ENCODE data around the gene KRT25.
"Not testable (repeated sequence)": the region's sequence is repeated elsewhere in the genome, so short reads cannot be mapped to it uniquely, and the experiment has no call there.

The KRT25 gene

DNA sequence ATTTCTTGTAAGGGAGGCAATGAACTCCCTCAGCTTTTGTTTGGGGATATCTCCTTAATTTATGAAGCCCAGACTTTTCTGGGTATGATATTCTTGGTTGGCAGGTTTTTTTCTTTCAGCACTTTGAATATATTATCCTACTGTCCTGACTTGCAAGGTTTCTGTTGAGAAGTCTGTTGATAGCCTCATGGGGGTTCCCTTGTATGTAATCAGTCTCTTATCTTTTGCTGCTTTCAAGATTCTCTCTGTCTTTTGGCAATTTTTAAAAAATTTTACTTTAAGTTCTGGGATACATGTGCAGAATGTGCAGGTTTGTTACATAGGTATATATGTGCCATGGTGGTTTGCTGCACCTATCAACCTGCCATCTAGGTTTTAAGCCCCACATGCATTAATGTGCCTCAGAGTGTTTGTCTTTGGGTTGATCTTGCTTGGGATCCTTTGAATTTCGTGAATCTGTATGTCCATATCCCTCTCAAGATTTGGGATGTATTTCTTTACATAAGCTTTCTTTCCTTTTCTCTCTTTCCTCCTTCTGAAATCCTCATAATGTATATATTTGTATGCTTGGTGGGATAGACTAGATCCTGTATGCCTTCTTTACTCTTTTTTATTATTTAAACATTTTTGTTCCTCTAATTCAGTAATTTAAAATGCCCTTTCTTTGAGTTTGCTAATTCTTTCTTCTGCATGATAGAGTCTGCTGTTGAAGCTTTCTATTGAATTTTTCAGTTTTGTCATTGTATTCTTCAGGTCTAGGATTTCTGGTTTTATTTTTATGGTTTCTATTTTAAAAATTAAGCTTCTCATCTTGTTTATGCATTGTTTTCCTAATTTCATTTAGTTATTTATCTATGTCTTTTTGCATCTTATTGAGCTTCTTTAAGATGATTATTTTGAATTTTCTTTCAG lies 5.2 kb upstream of the KRT25 start:
- FAIRE-seq (no peak), DNase-seq (ENCODE audit: insufficient read length, low spot score) (no peak)

DNA sequence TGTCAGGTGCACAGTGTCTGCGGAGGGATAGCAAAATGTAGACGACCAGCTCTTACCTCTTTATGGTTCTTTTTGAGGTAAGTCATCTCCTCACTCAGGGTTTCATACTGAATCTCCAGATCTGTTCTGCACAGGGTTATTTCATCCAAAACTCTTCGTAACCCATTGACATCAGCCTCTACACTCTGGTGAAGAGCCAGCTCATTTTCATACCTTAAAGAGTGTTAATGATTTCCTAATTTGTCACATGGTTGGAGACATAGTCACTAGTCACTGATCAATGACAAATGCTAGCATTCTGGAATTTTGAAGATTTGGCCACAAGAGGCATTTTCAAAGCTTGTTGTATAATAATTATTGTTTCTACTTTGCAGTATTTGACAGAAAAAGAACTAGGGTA lies 1.3 kb downstream of the KRT25 start:
- DNase-seq (ENCODE audit: insufficient read length, low spot score) = no peak
- no peak for FAIRE-seq

DNA sequence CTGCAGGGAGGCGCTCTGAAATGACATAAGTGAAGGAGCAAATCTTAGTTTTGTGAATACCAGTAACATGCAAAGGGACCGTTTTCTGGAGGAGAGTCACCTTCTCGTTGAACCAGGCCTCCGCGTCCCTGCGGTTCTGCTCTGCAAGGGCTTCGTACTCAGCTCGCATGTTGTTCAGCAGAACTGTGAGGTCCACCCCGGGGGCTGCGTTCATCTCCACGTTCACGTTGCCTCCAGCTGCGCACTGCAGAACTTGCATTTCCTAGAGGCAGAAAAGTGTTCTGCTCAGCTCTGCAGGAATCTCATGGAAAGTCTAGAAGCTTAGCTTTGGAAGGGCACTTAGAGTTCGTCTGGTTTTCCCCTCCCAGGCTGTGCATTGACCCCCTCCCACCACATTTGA lies 4.1 kb downstream of the KRT25 start:
- FAIRE-seq (no peak), DNase-seq (ENCODE audit: insufficient read length, low spot score) (no peak)

DNA sequence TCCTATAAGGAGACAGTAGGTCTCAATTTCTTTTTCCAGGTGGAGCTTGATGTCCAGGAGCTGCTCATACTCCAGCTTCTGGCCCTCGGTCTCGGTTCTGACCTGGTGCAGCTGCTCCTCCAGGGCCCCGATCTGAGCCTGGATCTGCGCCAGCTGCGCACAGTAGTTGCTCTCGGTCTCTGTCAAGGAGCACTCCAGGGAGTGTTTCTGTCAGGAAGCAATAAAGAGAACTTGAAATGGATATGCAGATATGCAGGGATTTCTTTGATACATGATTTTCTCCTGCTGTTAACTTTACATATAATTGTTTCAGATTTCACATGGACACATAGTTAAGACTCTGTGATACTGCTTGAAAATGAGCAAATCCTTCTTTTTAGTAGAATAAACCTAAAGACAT lies 4.7 kb downstream of the KRT25 start:
- DNase-seq (ENCODE audit: insufficient read length, low spot score) (no peak), FAIRE-seq (no peak)

DNA sequence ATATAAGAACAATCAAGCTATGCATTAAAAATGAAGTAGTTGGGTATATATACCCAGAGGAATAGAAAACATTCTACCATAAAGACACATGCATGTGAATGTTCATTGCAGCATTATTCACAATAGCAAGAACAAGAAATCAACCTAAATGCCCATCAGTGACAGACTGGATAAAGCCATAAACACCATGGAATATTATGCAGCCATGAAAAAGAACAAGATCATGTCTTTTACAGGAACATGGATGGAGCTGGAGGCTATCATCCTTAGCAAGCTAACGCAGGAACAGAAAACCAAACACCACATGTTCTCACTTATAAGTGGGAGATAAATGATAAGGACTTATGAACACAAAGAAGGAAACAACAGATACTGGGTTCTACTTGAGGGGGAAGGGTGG lies 6.5 kb downstream of the KRT25 start:
- FAIRE-seq; DNase-seq (ENCODE audit: insufficient read length, low spot score): not testable (repeated sequence)

DNA sequence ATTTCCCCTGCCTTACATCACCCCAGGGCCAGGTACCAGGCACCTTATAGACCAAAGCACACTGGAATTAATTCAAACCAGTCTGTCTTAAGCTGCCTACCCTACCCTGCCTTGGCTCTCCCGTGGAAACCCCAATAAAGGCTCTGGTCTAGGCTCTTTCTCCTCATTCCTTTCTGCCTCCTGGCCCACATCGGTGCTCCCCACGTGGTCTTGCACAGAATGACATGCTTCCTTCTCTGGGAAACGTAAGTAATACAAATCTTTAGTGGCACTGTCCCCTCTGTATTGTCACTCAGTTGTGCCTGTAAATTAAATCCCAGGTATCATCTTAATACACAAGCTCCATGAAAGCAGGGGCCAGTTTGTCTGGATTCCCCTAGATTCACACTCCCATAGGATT lies 16.6 kb downstream of the KRT25 start:
- no peak for DNase-seq (ENCODE audit: insufficient read length, low spot score)
- FAIRE-seq = no peak

DNA sequence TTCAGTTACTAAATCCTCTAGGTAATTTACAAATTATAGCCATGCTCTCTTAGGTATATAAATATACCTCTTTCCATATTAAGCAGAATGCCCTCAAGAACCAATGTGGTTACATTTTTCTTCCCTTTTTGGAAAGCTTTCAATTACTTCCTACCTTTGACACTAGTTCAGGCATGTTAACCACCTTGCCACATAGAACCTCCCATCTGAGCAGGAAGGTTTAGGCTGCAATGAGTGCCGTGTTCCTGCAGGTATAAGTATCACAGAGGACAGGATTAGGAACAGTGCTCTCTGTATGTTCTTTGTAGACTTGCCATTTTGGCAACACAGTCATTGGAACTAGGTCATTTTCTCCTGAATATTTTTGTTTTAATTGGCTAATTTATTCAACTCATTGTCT lies 20.1 kb downstream of the KRT25 start:
- DNase-seq (ENCODE audit: insufficient read length, low spot score) (no peak), FAIRE-seq (no peak)

DNA sequence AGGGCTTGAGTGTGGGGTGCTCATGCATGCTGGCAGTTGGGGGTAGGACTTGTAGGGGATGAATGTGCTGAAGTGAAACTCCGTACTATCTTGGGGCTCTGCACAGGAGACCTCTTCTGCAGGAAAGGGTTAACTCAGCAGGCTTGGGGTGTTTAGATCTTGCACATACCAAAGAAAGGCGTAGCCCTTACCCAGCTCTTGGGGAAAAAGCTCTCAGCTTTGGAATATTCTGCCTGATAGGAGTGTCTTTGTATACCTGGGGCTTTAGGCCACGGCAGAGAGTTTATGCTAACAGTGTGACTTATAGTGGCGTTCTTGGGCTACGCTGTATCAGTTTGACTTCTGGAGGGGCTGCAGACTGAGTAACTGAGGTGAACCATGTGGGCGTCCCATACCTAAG lies 21.1 kb downstream of the KRT25 start:
- no peak for DNase-seq (ENCODE audit: insufficient read length, low spot score)

DNA sequence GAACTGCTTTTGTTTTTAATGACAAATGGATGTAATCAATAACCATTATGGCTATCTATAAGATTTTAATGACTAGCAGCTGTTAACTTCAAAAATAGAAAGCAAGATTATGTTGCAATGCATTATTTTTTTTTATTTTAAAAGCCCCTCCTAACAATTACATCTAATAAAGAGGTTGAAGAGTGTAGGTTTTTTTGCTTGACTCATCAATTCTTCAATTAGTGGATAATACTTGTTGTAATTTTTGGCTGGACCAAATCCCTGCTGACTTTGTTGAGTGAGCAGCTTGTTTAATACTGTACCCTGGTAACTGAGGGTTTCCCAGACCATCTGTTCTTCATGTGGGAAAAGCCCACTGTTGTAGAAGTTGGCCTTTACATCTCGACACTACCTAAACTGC lies 24.2 kb downstream of the KRT25 start:
- DNase-seq (ENCODE audit: insufficient read length, low spot score) (no peak), FAIRE-seq (no peak)

More for the DNA sequence above, 21.1 kb downstream of the KRT25 start:
- no peak for FAIRE-seq

DNA sequence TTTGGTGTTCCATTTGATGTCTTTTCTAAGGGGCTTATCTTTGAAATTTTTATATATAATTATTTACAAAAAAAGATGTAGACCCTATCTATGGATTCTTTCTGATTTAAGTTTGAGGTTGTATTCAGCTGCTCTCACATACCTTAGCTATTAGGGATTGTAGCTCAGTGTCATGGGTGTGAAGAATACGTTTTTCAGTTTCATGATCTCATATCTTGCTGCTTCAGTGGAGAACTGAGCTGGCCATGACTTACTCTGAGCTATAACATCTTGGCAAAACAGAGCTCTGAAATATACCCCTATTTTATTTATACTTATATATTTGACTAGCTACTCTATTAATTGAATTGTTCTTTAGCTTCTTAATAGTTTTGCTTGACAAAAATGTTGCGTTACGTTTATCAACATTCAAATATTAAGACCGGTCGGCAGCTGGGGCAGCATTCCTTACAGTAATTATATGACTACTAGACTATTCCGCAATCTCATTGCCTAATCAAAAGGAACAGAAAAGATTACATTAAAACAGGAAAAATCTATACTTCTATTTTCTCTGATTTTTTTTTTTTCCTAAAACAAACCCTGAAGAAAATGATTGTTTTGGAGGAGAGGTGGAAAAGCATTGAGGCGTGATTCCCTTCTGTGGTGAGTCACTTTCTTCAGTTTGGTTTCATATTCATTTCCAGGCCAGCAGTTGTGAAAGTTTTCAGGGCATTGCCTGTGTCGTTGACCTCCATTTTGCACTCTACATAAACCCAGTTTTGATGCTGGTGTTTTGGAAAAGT lies 27.5 kb downstream of the KRT25 start:
- DNase-seq (ENCODE audit: insufficient read length, low spot score) = peak; percentile 14
- FAIRE-seq = peak; percentile 89

DNA sequence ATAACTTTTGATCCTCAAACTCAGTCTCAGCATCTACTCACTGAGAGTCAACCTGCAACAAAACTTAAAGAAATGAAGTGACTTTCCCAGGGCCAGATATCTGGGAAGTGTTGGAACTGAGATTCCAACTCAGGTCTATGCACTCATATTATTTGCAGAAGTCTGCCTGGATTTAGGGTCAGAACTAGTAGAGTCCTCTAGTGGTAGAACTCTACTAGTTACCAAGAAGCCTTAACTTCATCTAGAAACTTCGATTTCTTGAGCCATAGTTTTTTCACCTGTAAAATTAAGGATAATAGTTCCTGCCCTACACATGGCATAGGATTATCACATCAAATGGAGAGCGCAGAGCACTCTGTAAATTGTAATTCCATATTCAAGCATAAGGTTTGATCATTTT lies 28.2 kb downstream of the KRT25 start:
- DNase-seq (ENCODE audit: insufficient read length, low spot score) (no peak), FAIRE-seq (peak; percentile 62)

DNA sequence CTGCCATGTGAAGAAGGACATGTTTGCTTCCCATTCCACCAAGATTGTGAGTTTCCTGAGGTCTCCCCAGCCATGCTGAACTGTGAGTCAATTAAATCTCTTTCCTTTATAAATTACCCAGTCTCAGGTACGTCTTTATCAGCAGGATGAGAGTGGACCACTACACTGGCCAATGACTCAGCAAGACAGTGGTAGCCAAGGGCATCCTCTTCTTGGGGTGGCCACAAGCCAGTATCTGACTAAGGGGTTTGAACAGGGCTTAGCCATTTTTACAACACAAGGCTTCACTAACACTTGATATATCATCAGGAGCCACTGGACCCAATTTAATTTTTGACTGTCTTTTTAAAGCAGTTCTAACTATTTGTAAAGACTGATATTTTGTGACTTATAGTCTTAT lies 30.5 kb downstream of the KRT25 start:
- no peak for FAIRE-seq

DNA sequence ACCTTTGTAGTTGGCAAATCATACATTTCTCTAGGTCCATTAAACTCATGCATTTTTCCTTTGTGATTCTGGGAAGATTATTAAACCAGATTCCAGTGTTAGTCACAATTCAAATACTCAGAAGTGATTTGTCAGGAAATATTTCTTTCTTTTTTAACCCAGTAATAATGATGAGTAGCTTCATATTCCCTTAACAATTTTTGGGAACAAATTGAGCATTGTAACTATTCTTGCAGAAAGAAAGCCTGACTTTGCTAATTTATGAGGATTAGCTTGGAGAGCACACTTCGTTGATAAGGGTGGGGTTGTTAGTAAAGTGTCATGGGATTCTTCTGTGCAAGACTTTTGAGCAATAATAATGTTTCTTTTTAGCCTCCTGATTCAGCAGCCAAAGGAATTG lies 32.9 kb downstream of the KRT25 start:
- no peak for DNase-seq (ENCODE audit: insufficient read length, low spot score)
- no peak for FAIRE-seq

More for the DNA sequence above, 30.5 kb downstream of the KRT25 start:
- no peak for DNase-seq (ENCODE audit: insufficient read length, low spot score)

DNA sequence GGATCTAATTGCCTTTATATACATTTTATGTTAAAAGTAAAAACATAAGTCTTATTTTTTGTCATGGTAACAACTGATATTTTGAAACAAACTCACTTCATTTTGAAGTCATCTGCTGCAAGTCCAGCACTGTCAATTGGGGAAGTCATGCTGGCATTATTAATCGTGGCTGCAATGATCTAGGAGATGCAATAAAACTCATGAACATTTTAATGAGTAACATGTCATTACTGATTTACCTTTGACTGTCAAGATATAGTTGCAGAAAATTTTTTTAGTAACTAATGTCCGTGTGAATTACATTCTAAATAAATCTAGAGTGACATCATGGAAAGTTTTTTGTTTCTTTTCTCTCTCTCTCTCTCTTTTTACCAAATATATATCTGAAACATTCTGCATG lies 34.2 kb downstream of the KRT25 start:
- DNase-seq (ENCODE audit: insufficient read length, low spot score) (no peak), FAIRE-seq (no peak)

DNA sequence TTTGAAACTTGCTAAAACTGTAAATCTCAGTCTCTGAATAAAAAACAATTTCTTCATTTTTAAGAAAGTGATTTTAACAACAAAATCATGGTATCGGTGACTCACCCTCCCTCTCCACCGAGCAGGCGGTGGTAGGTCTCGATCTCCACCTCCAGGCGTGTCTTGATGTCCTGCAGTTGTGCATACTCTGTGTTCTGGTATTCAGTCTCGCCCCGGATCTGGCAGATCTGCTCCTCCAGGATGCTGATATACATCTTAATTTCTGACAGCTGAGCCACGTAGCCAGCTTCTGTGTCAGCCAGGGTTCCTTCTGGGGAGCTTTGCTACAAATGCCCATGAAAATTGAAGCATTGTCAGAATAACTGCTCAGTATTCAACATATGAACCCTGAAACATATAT lies 36.2 kb downstream of the KRT25 start:
- DNase-seq (ENCODE audit: insufficient read length, low spot score) = no peak
- no peak for FAIRE-seq

DNA sequence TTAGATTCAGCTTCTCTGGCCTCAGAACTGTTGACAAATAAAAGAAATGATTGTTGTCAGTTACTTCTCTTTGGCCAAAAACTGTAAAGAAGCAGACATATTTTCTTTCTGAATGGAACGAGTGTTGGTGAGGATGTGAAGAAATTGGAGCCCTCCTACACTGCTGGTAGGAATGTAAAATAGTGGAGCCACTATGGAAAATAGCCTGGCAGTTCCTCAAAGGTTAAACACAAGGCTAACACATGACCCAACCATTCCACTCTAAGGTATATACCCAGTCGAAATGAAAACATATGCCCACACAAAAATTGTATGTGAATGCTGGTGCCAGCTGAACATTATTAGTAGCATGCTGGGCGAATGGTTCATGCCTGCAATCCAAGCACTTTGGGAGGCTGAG lies 37.4 kb downstream of the KRT25 start:
- FAIRE-seq (no peak), DNase-seq (ENCODE audit: insufficient read length, low spot score) (no peak)

DNA sequence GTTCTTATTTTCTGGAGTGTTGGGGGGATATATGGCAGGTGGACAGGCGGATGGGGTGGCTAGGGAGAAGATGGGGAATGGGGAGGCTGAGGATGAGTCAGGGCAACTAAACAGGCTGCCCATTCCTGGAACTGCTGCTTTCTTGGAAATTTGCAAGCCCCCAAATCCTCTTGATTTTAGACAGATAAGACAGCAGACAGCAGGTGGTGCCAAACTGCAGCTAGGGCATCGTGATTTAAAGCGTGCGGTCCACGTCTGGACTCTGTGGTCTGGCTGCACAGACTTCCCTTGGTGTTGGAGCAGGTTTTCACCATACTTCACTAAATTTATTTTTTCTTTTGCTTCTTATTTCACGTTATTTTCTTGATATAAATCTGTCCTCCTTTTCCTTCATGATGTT lies 40.7 kb downstream of the KRT25 start:
- no peak for DNase-seq (ENCODE audit: insufficient read length, low spot score)
- no peak for FAIRE-seq

DNA sequence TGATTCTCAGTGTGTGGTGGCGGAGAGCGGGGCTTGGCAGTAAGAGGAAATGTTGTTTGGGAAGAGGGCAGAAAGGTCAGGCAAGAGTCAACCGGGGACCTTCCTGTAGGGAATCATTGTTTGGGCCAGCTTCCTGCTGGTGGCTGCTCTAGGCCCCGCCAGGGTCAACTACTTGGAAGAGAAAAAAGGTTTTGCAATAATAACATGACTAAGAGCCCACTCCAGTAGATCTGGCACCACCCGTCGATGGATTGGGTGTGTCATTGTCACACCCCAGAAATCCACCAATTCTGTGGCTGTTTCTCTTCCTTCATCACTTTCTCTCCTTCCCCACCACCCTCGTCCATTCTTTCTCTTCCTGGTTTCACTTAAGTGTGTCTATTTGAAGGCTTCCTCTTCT lies 47.4 kb downstream of the KRT25 start:
- FAIRE-seq (no peak), DNase-seq (ENCODE audit: insufficient read length, low spot score) (no peak)

DNA sequence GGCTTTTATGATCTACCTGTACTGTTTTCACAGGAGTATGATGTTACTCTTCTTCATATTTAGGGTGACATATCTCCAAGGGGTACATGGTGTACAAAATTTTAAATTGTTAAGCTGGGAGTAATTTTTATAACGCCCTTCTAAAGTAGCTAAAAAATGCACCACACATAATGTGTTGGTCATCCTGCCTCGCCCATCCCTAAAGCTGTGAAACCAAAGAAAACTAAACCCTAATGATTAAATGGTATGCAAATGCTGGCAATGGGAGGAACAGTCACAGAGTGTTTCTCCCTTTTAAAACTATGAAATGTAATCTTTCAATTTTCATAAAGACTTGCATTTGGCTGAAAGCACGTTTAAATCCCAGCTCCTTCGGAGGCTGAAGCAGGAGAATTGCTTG lies 49.5 kb downstream of the KRT25 start:
- FAIRE-seq = no peak
- DNase-seq (ENCODE audit: insufficient read length, low spot score) = no peak

DNA sequence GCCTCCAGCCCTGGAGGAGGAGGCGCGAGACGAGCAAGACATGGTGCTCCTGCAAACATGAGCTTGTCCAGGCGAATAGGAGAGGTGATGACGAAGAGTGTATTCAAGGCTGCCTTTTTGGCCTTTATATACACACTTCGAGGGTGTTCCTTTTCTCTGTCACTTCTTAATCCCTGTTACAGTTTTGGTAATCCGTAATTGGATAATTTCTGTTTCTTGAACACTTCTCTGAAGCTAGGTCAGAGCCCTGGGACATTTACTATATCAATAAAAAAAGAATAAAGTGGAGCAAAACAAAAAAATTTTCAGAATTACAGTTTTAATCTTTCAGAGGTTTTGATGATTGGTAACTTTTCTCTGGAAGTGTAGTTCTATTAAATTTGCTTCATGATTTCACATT lies 51.5 kb downstream of the KRT25 start, which contains the start of gene KRT24:
Gene KRT24 (minus strand): TSS at position 101 of the 400 bp plus-strand sequence. CDS start 59 bp downstream, at position 42.
- no peak for DNase-seq (ENCODE audit: insufficient read length, low spot score)
- FAIRE-seq = no peak

DNA sequence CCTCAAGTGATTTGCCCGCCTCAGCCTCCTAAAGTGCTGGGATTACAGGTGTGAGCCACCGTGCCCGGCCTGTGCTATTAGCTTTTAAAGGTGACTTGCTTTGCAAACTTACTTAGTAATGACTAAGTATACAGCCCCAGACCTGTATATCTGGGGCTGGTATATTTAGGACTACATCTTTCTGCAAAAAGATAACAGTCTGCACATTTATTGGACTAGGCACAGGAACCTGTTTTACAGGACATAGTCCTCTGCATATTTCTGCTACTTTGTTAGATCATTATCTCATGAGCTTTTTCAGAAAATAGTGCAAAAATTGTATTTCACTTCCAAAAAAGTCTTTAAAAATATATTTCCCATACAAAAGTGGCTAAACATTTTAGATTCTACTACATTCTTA lies 52.9 kb downstream of the KRT25 start:
- DNase-seq (ENCODE audit: insufficient read length, low spot score) = no peak
- no peak for FAIRE-seq

DNA sequence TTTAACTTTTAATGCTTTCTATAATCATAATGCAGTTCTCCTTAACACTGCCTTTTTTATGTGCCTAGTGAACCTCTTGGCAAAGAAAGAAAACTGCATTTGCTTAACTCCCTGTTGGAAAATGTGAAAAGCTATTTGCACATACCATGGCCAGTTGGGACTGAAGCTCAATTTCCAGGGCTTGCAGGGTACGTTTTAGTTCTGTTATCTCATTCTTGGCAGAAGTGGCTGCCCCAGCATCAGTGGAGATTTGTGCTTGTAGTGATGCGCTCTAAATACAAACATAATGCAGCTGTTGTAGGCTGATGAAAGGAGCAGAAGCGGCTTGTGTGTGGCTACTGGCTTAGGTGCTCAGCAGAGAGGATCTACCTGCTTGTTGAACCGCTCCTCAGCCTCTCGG lies 55.3 kb downstream of the KRT25 start:
- FAIRE-seq = no peak
- no peak for DNase-seq (ENCODE audit: insufficient read length, low spot score)

Data from GM19239 (cell line).